CD4-positive, alpha-beta T cell treated with Interferon alpha-2 for 1 hour (primary cell): Measurements from ENCODE around the gene PNLIPRP3.
A peak's percentile ranks its signal among the peaks of the same experiment; 100 is the strongest.

Experiments
- DNase-seq, 2 donors: peaks; one replicate each; pipeline ENCODE4 v3.0.0-alpha.2; 2020 to 2022

PNLIPRP3 gene

DNA sequence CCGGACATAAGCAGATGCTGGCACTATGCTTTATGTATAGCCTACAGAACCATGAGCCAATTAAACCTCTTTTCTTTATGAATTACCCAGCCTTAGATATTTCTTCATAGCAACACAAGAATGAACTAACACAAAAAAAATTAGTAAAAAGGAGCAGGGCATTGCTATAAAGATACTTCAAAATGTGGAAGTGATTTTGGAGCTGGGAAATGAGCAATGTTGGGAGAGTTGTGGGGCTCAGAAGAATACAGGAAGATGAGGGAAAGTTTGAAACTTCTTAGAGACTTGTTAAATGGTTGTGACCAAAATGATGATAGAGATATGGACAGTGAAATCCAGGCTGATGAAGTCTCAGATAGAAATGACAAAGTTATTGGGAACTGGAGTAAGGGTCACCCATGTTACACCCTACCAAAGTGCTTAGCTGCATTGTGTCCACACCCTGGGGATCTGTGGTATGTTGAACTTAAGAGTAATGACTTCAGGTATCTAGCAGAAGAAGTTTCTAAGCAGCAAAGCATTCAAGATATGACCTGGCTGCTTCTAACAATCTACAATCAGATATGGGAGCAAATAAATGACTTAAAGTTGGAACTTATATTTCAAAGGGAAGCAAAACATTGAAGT is 24.2 kb downstream of the PNLIPRP3 start:
- DNase-seq: no peak

GRCh38 chr10:116452338-116452720 is 24.7 kb downstream of the PNLIPRP3 start:
- DNase-seq: no peak

DNA sequence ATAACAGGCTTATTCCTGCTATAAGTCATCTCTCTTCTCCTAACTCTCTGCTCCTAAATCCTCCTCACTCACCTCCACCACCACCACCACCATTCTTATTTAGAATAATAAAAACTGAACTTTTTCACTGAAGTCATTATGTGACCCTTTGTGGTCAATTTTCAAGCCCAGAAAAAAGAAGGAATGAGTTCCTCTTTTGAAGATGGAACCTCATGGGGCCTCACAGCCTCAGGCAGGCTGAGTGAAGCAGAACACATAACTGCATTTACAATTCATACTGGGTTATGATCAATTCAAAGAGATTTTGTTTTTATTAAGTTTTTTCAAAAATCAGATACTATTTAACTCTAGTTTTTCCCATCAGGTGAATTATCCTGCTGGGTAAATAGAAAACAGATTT is 29.8 kb downstream of the PNLIPRP3 start:
- no peak for DNase-seq

DNA sequence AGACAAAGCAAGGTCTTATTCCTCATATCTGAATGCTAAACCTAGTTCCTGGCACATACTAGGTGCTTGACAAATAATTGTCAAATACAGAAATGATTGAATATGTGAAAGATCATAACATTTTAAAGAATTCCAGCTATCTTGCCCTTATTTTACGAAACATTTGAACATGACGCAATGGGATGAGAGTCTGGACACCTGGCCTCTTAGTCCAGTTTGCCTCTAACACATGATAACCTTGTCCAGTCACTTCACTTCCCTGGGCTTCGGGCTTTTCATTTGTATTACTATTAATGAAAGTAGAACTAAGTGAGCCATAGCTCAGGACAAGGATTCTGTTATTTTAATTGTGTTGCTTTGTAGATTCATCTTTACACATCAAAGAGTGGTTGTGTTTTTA is 32.6 kb downstream of the PNLIPRP3 start:
- no peak for DNase-seq

GRCh38 chr10:116461680-116462079 is 34.0 kb downstream of the PNLIPRP3 start:
- DNase-seq: no peak

- no peak for DNase-seq
Observed at GRCh38 chr10:116464257-116464656, 36.6 kb downstream of the PNLIPRP3 start.

GRCh38 chr10:116465546-116465945 is 37.9 kb downstream of the PNLIPRP3 start:
- peak in 1 of 2 donors; percentile 5 for DNase-seq

GRCh38 chr10:116466715-116467422 is 39.2 kb downstream of the PNLIPRP3 start:
- no peak for DNase-seq

- no peak for DNase-seq
Observed at GRCh38 chr10:116469437-116469836, 41.8 kb downstream of the PNLIPRP3 start.

- no peak for DNase-seq
Observed at GRCh38 chr10:116470071-116470470, 42.4 kb downstream of the PNLIPRP3 start.

DNA sequence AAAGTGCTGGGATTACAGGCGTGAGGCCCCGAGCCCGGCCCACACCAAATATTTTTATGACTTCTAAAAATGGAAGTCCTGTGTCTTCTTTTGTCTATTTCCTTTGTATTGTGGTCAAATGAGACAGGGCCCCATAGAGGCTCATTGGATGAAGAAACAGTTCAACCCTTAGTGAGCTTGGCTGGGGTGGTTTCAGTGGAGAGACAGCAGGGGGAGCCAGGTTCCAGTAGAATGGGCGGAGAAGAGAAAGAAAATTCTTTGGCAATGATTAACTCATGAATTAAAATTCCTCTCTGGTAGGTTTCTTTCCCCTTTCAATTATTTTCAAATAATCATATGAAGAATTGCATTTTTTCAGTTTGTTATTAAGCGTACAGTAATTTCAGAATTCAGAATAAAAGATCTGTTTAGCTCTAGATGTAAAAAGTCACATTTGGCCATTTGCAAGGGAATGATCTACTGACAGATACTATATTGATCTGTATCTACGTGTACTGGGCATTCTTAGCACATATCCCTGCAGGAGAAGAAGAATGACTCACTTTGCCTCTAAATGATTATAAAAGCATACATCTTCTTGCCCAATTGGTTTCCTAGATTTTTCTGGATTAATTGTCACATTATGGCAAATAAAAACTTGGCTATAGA is 43.2 kb downstream of the PNLIPRP3 start:
- DNase-seq: no peak

- DNase-seq: no peak
Observed at GRCh38 chr10:116472891-116473290, 45.2 kb downstream of the PNLIPRP3 start.

DNA sequence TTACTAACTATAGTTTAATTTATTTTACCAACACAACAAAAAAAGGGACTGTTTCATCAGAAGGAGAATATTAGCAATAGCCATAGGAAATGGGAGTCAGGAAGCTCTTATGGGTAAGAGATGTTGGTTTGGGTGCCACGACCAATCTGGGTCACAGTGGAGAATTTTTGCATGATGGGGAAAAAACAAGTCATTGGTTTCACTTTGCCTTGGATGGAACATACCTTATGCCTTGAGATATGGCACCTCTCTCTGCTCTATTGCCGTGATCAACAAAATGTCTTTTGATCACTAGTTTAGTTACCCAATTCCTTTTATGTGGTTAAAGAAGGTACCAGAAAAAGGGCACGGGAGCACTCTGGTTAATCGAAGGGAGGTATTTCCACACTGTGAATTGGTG is 48.2 kb downstream of the PNLIPRP3 start:
- no peak for DNase-seq

DNA sequence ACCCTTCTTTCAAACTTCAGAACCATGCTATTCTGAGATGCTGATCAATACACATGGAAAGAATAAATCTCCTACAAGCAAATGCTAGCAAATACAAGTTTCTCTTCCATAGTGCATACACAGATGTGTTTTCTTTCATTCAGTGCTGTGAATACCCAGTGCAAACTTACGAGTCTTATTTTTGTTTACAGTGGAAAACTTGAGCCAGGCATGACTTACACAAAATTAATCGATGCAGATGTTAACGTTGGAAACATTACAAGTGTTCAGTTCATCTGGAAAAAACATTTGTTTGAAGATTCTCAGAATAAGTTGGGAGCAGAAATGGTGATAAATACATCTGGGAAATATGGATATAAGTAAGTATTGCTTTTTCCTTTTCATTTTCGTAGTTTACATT is 48.8 kb downstream of the PNLIPRP3 start:
- DNase-seq: no peak

GRCh38 chr10:116477986-116478664 is 50.5 kb downstream of the PNLIPRP3 start:
- no peak for DNase-seq

GRCh38 chr10:116486770-116487448 is 59.3 kb downstream of the PNLIPRP3 start:
- DNase-seq: no peak

DNA sequence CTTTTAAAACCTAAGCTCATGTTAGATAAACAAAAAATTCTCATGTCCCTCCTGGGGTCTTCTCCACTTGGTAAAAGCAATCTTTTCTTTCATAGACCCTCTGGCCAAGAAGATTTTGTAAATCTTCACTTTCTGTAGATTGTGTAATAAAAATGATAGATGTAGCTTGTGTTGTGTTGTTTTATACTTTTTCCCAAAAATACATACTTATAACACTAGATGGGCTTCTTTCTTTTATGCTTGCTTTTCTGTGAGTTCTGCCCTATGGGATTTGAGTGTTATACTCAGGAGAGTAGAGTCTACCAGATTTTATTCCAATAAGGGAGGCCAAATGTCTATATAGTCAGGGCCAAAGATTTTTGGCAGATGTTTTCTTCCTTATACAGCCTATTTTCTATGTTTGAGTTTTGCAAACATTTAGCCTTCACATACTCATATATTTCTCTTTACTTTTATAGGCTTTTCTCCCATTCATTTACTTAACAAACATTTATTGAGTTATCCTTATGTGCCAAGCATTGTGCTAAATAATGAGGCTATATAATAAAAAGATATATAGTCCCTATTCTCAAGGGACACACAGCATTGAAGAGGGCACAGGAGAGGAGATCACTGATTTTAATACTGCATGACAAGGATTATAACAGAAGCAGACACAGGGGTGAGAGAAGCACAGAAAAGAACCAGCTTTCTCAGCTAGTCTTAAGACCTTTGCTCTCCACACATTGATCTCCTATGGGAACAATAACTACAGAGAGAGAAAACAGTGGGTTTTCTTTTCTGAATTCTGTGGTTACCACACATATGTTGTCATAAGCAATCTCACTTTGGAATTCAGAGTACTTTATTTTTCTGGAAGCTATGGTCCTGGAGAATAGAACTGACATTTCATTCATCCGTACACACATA is 60.1 kb downstream of the PNLIPRP3 start:
- DNase-seq: no peak

GRCh38 chr10:116489460-116489859 is 61.8 kb downstream of the PNLIPRP3 start:
- DNase-seq: no peak

DNA sequence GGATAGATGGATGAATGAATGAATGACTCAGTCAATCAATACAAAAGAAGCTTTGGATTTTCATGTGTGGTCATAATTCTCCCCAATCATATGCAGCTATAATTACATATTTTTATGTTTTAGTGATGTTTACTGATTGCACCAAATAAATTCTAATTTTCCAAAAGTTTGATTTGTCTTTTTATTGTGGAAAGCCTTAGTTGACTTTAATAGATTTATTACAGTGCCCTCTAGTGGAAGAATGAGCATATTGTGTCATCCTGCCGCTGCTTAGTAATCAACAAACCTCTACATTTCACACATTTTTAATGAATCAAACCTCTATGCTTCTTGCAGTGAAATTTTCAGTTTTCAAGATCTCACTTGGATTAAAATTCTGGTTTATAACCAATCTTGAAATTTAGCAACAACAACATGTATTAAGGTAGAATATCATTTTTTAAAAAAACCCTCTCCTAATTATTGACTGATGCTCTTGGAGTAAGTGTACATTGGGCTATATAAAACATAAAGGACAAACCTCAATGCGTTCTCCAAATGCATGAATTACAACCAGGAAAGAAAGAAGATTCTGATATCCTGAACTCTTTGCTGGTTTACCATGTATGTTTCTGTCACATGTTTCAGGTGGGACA is 62.5 kb downstream of the PNLIPRP3 start:
- peak in 1 of 2 donors; percentile 6 for DNase-seq

- no peak for DNase-seq
Observed at GRCh38 chr10:116504786-116505185, 77.1 kb downstream of the PNLIPRP3 start.

- no peak for DNase-seq
Observed at GRCh38 chr10:116510565-116510964, 82.9 kb downstream of the PNLIPRP3 start.
